Colonic mucosa (tissue), 4 donors: Measurements from ENCODE around the gene PROSER2. TPM values are rescaled to one million over a fixed set of nuclear protein-coding genes. Genes with fewer than 3 reads are reported as not detected.
"Not testable (repeated sequence)": the region's sequence is repeated elsewhere in the genome, so short reads cannot be mapped to it uniquely, and the experiment has no call there.

ENCODE experiments used
- DNase-seq: peaks from one replicate; pipeline ENCODE4 v3.0.0-alpha.2; 2020
- H3K27ac ChIP-seq: fragments of 200-600 bp; one replicate; pipeline ENCODE4 v1.8.0; 2021
- H3K27me3 ChIP-seq: fragments of 200-600 bp; one replicate; pipeline ENCODE4 v1.8.0; 2021
- H3K36me3 ChIP-seq: fragments of 200-600 bp; one replicate; pipeline ENCODE4 v1.8.0; 2021
- H3K4me1 ChIP-seq: fragments of 200-600 bp; one replicate; pipeline ENCODE4 v1.8.0; 2021; ENCODE audit warnings: mild to moderate bottlenecking
- H3K4me3 ChIP-seq: fragments of 200-600 bp; one replicate; pipeline ENCODE4 v1.8.0; 2021
- H3K9ac ChIP-seq, 2 donors: one replicate each; pipeline ENCODE4 v1.7.0; 2013; ENCODE audit warnings: control low read depth in 2 of 2, low read depth in 2 of 2, low read length in 2 of 2
- H3K9me3 ChIP-seq: fragments of 200-600 bp; one replicate; pipeline ENCODE4 v1.8.0; 2021
- CTCF ChIP-seq: fragments of 200-600 bp; IDR thresholded peaks from one replicate; pipeline ENCODE4 v1.8.0; 2022; ENCODE audit warnings: antibody characterized with exemption, mild to moderate bottlenecking
- intact Hi-C: fragments of 100-400 bp; cut with DNase I; formaldehyde crosslinking; loops from one replicate; pipeline ENCODE4 v1.14.1; 2022
- total RNA-seq, 2 donors: library from RNA; stranded (reverse); fragmentation: NEBNext Ultra II Directional in 1 of 2; extraction: Animal tissue kit (Norgen Biotek cat#: 25700) in 1 of 2; gene quantifications; one replicate each; pipeline ENCODE4 v1.2.1, GENCODE V29; 2021
- donor health status: healthy.
- donor health status: DM: no; HTN: no; CAD: no.
- donor health status: DM: no; HTN: no; CAD: no.

The PROSER2 gene
- total RNA-seq, 2 donors from 2014 or later: 12.9 to 16.2 TPM

- Histone ChIP-seq H3K4me1 (no peaks in the 10 kb centered on the region), H3K36me3 (no peaks in the 10 kb centered on the region), H3K4me3 (no peak overlapping the region), H3K9ac (no peak overlapping the region), H3K27ac (no peak overlapping the region), H3K27me3 (no peaks in the 10 kb centered on the region), H3K9me3 (no peaks in the 10 kb centered on the region)
- intact Hi-C loops: no loop called here
- TF ChIP-seq CTCF: no peak
- no peak for DNase-seq
Measured at GRCh38 chr10:11845113-11845512, 22.0 kb downstream of the PROSER2 start.

GRCh38 chr10:11846542-11846941 is 23.4 kb downstream of the PROSER2 start:
- H3K36me3 ChIP-seq: no peaks in the 10 kb centered on the region
- H3K9ac ChIP-seq: no peak overlapping the region
- H3K4me1 ChIP-seq: no peaks in the 10 kb centered on the region
- no peak overlapping the region for H3K4me3 ChIP-seq
- intact Hi-C loops: no loop called here
- no peak overlapping the region for H3K27ac ChIP-seq
- no peaks in the 10 kb centered on the region for H3K27me3 ChIP-seq
- no peaks in the 10 kb centered on the region for H3K9me3 ChIP-seq
- DNase-seq: no peak
- TF ChIP-seq CTCF: no peak

GRCh38 chr10:11849277-11849676 is 26.1 kb downstream of the PROSER2 start:
- no peaks in the 10 kb centered on the region for H3K9me3 ChIP-seq
- H3K9ac ChIP-seq: no peak overlapping the region
- no peak overlapping the region for H3K4me3 ChIP-seq
- H3K27me3 ChIP-seq: no peaks in the 10 kb centered on the region
- no peak for TF ChIP-seq CTCF
- intact Hi-C loops: no loop called here
- DNase-seq: no peak
- no peaks in the 10 kb centered on the region for H3K36me3 ChIP-seq
- no peaks in the 10 kb centered on the region for H3K4me1 ChIP-seq
- no peak overlapping the region for H3K27ac ChIP-seq

GRCh38 chr10:11849911-11850310 is 26.8 kb downstream of the PROSER2 start:
- H3K4me1 ChIP-seq: no peaks in the 10 kb centered on the region
- intact Hi-C loops: no loop called here
- no peaks in the 10 kb centered on the region for H3K36me3 ChIP-seq
- no peaks in the 10 kb centered on the region for H3K9me3 ChIP-seq
- no peak overlapping the region for H3K4me3 ChIP-seq
- no peak overlapping the region for H3K27ac ChIP-seq
- no peak for DNase-seq
- no peaks in the 10 kb centered on the region for H3K27me3 ChIP-seq
- no peak overlapping the region for H3K9ac ChIP-seq
- TF ChIP-seq CTCF: no peak

GRCh38 chr10:11851910-11852309 is 28.8 kb downstream of the PROSER2 start:
- Histone ChIP-seq H3K36me3 (no peaks in the 10 kb centered on the region), H3K9ac (no peak overlapping the region), H3K4me3 (no peak overlapping the region), H3K4me1 (no peaks in the 10 kb centered on the region), H3K27me3 (no peaks in the 10 kb centered on the region), H3K27ac (no peak overlapping the region), H3K9me3 (no peaks in the 10 kb centered on the region)
- DNase-seq: no peak
- no peak for TF ChIP-seq CTCF
- intact Hi-C loops: no loop called here

GRCh38 chr10:11852637-11853036 is 29.5 kb downstream of the PROSER2 start:
- H3K4me1 ChIP-seq, H3K27me3 ChIP-seq, H3K4me3 ChIP-seq, H3K27ac ChIP-seq, intact Hi-C loops, H3K9ac ChIP-seq, H3K9me3 ChIP-seq, DNase-seq, H3K36me3 ChIP-seq: not testable (repeated sequence)
